DND-41 (cell line): ENCODE data around the gene ZNF426.
"Not testable (repeated sequence)": the region's sequence is repeated elsewhere in the genome, so short reads cannot be mapped to it uniquely, and the experiment has no call there.

Experiments
- ATAC-seq: fragments of 200-7000 bp; cut with Tn5 transposase; 3 replicates; pipeline ENCODE4 v1.9.1; 2021; ENCODE audit warnings: low read depth; ENCODE audit not compliant: insufficient read depth
- DNase-seq: peaks from one replicate; pipeline ENCODE4 v3.0.0-alpha.2; 2020
- H2AFZ ChIP-seq: 2 replicates; pipeline ENCODE4 v1.6.0; 2012; ENCODE audit warnings: low read depth, low read length
- H3K27ac ChIP-seq: 2 replicates; pipeline ENCODE4 v1.5.1; 2012; ENCODE audit warnings: low read length, inconsistent platforms
- H3K27me3 ChIP-seq: fragments of 200-600 bp; sonication (generic); 2 replicates; pipeline ENCODE4 v1.6.0; 2012; ENCODE audit warnings: low read length, mild to moderate bottlenecking, inconsistent platforms; ENCODE audit not compliant: insufficient read depth, poor library complexity
- H3K36me3 ChIP-seq: 2 replicates; pipeline ENCODE4 v1.5.1; 2012; ENCODE audit warnings: low read length, inconsistent platforms; ENCODE audit not compliant: insufficient read depth
- H3K4me1 ChIP-seq: 2 replicates; pipeline ENCODE4 v1.5.1; 2012; ENCODE audit warnings: mild to moderate bottlenecking, low read length; ENCODE audit not compliant: insufficient read depth
- H3K4me2 ChIP-seq: 2 replicates; pipeline ENCODE4 v1.6.0; 2012; ENCODE audit warnings: mild to moderate bottlenecking, moderate library complexity, low read length, inconsistent platforms; ENCODE audit not compliant: insufficient read depth
- H3K4me3 ChIP-seq, 2 experiments: fragments of 200-600 bp in 1 of 2; shearing (Covaris generic) in 1 of 2; 2 replicates each; pipeline ENCODE4 v1.5.1; 2012 to 2016; ENCODE audit warnings: inconsistent platforms in 2 of 2, low read length in 2 of 2, mild to moderate bottlenecking in 2 of 2, low read depth in 1 of 2, moderate library complexity in 1 of 2
- H3K79me2 ChIP-seq: 2 replicates; pipeline ENCODE4 v1.6.0; 2012; ENCODE audit warnings: low read length, inconsistent platforms; ENCODE audit not compliant: insufficient read depth
- H3K9ac ChIP-seq: 2 replicates; pipeline ENCODE4 v1.6.0; 2012; ENCODE audit warnings: low read depth, mild to moderate bottlenecking, inconsistent platforms, low read length, moderate library complexity
- H3K9me3 ChIP-seq: 2 replicates; pipeline ENCODE4 v1.5.1; 2012; ENCODE audit warnings: low read length, moderate library complexity, mild to moderate bottlenecking, inconsistent platforms; ENCODE audit not compliant: insufficient read depth, severe bottlenecking
- H4K20me1 ChIP-seq: 2 replicates; pipeline ENCODE4 v1.6.0; 2012; ENCODE audit warnings: low read length; ENCODE audit not compliant: insufficient read depth
- EZH2 ChIP-seq: IDR thresholded peaks from 3 replicates; pipeline ENCODE4 v1.6.1; 2012; ENCODE audit warnings: borderline replicate concordance, low read depth, mild to moderate bottlenecking, moderate library complexity, low read length, inconsistent platforms; ENCODE audit not compliant: severe bottlenecking
- TF ChIP-seq, protein P1 (sequence below): IDR thresholded peaks from 2 replicates; pipeline ENCODE4 v1.5.1; 2012; ENCODE audit warnings: borderline replicate concordance, low read length, moderate library complexity, mild to moderate bottlenecking; ENCODE audit not compliant: poor library complexity, severe bottlenecking; ENCODE audit errors: extremely low read depth

Gene ZNF426

DNA sequence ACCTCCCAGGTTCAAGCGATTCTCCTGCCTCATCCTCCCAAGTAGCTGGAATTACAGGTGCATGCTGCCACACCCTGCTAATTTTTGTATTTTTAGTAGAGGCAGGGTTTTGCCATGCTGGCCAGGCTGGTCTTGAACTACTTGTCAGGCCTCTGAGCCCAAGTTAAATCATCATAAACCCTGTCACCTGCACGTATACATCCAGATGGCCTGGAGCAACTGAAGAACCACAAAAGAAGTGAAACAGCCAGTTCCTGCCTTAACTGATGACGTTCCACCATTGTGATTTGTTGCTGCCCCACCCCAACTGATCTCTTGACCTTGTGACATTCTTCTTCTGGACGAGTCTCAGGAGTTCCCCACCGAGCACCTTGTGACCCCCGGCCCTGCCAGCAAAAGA is 756 bp upstream of the ZNF426 start:
- H3K4me1 ChIP-seq, result peaks cover 26% of the 10 kb centered on the region
- H3K4me3 ChIP-seq, result peak overlapping the region in 1 of 2 experiments; percentile 95; a peak in 3 of 4 replicates
- not testable (repeated sequence) for DNase-seq, H4K20me1 ChIP-seq, H3K27me3 ChIP-seq, ATAC-seq, H3K9me3 ChIP-seq
- peak overlapping the region; percentile 78 for H3K4me2 ChIP-seq
- H3K27ac ChIP-seq, result peak overlapping the region; percentile 97
- peaks cover 25% of the 10 kb centered on the region for H3K36me3 ChIP-seq
- H3K9ac ChIP-seq, result peak overlapping the region; percentile 96
- H2AFZ ChIP-seq, result peak overlapping the region; percentile 99
- H3K79me2 ChIP-seq, result peaks cover 38% of the 10 kb centered on the region

DNA sequence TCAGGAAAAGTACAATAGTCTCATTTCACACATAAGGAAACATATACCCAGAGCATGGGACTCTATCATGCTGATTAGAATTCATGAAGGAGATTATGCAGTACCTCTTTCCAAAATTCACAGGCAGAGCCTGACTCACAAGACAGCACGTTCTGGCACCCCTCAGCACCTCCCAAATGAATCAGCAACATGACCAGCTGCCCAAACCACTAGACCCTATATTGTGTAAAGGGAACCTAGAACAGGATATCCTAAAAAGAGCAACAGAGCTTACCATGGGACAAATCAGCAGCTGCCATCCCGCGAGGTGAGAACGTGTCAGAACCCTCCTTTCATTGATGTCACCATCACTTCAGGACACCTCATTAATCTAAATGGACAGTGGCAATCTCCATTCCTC is 2.5 kb downstream of the ZNF426 start:
- Histone ChIP-seq H4K20me1 (no peaks in the 10 kb centered on the region), H3K9me3 (peaks cover 25% of the 10 kb centered on the region), H2AFZ (no peak overlapping the region), H3K4me3 (0 out of 4 replicates have a peak overlapping the region, but pooled peaks of 1 of the 2 experiments have one; percentile 12), H3K27ac (no peak overlapping the region), H3K79me2 (peaks cover 38% of the 10 kb centered on the region), H3K9ac (no peak overlapping the region), H3K36me3 (peaks cover 58% of the 10 kb centered on the region), H3K4me2 (0 out of 2 replicates have a peak overlapping the region, but pooled peaks have one; percentile 78), H3K27me3 (no peaks in the 10 kb centered on the region), H3K4me1 (peaks cover 26% of the 10 kb centered on the region)
- TF ChIP-seq, protein P1, sequence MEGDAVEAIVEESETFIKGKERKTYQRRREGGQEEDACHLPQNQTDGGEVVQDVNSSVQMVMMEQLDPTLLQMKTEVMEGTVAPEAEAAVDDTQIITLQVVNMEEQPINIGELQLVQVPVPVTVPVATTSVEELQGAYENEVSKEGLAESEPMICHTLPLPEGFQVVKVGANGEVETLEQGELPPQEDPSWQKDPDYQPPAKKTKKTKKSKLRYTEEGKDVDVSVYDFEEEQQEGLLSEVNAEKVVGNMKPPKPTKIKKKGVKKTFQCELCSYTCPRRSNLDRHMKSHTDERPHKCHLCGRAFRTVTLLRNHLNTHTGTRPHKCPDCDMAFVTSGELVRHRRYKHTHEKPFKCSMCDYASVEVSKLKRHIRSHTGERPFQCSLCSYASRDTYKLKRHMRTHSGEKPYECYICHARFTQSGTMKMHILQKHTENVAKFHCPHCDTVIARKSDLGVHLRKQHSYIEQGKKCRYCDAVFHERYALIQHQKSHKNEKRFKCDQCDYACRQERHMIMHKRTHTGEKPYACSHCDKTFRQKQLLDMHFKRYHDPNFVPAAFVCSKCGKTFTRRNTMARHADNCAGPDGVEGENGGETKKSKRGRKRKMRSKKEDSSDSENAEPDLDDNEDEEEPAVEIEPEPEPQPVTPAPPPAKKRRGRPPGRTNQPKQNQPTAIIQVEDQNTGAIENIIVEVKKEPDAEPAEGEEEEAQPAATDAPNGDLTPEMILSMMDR, result no peak
- TF ChIP-seq EZH2, result no peak
- DNase-seq (no peak), ATAC-seq (no peak)

DNA sequence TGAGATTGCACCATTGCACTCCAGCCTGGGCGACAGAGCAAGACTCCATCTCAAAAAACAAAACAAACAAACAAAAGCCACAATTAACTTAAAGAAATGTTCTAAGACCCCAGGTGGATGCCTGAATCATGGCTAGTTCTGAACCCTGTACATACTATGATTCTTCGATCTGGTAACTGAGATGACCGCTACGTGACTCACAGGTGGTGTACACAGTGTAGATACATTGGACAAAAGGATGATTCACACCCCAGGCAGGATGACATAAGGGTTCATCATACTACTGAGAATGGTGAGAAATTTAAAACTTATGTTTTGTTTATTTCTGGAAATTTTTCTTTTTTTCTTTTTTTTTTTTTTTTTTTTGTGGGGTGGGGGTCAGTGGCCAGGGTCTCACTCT is 6.5 kb downstream of the ZNF426 start:
- no peaks in the 10 kb centered on the region for H4K20me1 ChIP-seq
- H3K27me3 ChIP-seq, result no peaks in the 10 kb centered on the region
- peaks cover 5% of the 10 kb centered on the region for H3K4me1 ChIP-seq
- no peak overlapping the region for H3K4me2 ChIP-seq
- no peak overlapping the region for H3K9ac ChIP-seq
- no peak overlapping the region for H3K4me3 ChIP-seq
- peaks cover 12% of the 10 kb centered on the region for H3K79me2 ChIP-seq
- H3K36me3 ChIP-seq, result peaks cover 96% of the 10 kb centered on the region
- no peak overlapping the region for H3K27ac ChIP-seq
- H2AFZ ChIP-seq, result no peak overlapping the region
- no peak for DNase-seq
- H3K9me3 ChIP-seq, result peaks cover 52% of the 10 kb centered on the region
- ATAC-seq, result no peak
- TF ChIP-seq, protein P1, result no peak
- no peak for TF ChIP-seq EZH2

DNA sequence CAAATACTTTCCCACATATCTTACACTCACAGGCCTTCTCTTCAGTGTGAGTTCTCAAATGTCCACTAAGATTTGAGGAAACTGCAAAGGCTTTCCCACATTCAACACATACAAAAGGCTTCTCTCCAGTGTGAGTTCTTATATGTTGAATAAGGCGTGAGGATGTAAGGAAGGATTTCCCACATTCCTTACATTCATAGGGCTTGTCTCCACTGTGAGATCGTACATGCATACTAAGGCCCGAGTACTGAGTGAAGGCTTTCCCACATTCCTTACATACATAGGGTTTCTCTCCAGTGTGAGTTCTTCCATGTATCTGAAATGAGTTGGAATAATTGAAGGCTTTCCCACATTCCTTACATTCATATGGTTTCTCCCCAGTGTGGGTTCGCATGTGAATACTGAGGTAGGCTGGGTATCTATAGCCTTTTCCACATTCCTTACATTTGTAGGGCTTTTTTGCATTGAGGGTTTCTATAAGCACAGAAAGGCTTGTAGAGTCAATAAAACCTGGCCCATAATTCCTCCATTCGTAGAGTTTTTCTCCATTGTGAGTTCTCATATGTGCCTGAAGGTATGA is 9.6 kb downstream of the ZNF426 start:
- Histone ChIP-seq H3K4me3 (no peak overlapping the region), H2AFZ (no peak overlapping the region), H3K79me2 (no peaks in the 10 kb centered on the region), H3K9me3 (peaks cover 75% of the 10 kb centered on the region), H3K36me3 (peaks cover 80% of the 10 kb centered on the region), H3K9ac (no peak overlapping the region), H4K20me1 (no peaks in the 10 kb centered on the region), H3K27me3 (no peaks in the 10 kb centered on the region), H3K4me1 (no peaks in the 10 kb centered on the region), H3K27ac (no peak overlapping the region), H3K4me2 (no peak overlapping the region)
- TF ChIP-seq, protein P1, result no peak
- no peak for TF ChIP-seq EZH2
- no peak for DNase-seq
- no peak for ATAC-seq
